Naive thymus-derived CD8-positive, alpha-beta T cell (primary cell): Measurements from ENCODE around the gene BABAM2. TPM values are rescaled to one million over a fixed set of nuclear protein-coding genes. Genes with fewer than 3 reads are reported as not detected.
"Not testable (repeated sequence)": the region's sequence is repeated elsewhere in the genome, so short reads cannot be mapped to it uniquely, and the experiment has no call there.

Experiments used
- ATAC-seq, 2 donors: fragments of 150-1000 bp; cut with Tn5 transposase in 1 of 2; sonication (Bioruptor Pico), chemical (Tn5 transposase) in 1 of 2; 1 replicate in 1 of 2; 2 replicates in 1 of 2; pipeline ENCODE4 v1.10.0; 2021; ENCODE audit warnings: mild to moderate bottlenecking in 2 of 2, moderate library complexity in 2 of 2
- POLR2A ChIA-PET: fragments of 350-600 bp; sonication (Branson Sonifier 250); formaldehyde crosslinking; loops from one replicate; lab custom pipeline; 2021; ENCODE audit warnings: antibody characterized with exemption; lab: Charles Lee
- DNase-seq, 10 donors: peaks; one replicate each; pipeline versions ENCODE4 v3.0.0 to v3.0.0-alpha.2; 2020 to 2022
- H3K27ac Mint-ChIP-seq, 10 donors: one replicate each; pipeline ENCODE4 v1.8.0; 2020 to 2022; ENCODE audit warnings: mild to moderate bottlenecking in 10 of 10, mixed read lengths in 10 of 10, moderate library complexity in 4 of 10, inconsistent platforms in 1 of 10
- H3K27me3 Mint-ChIP-seq, 5 donors: one replicate each; pipeline ENCODE4 v1.8.0; 2021 to 2022; ENCODE audit warnings: mixed read lengths in 5 of 5
- H3K36me3 Mint-ChIP-seq, 3 donors: one replicate each; pipeline ENCODE4 v1.8.0; 2020 to 2022; ENCODE audit warnings: mixed read lengths in 3 of 3, mild to moderate bottlenecking in 2 of 3, inconsistent platforms in 1 of 3
- H3K4me1 Mint-ChIP-seq, 4 donors: one replicate each; pipeline ENCODE4 v1.8.0; 2021 to 2022; ENCODE audit warnings: mixed read lengths in 4 of 4
- H3K4me3 Mint-ChIP-seq, 10 donors: one replicate each; pipeline ENCODE4 v1.8.0; 2020 to 2022; ENCODE audit warnings: mild to moderate bottlenecking in 10 of 10, mixed read lengths in 10 of 10, moderate library complexity in 6 of 10, inconsistent platforms in 1 of 10
- H3K9me3 Mint-ChIP-seq, 9 donors: one replicate each; pipeline ENCODE4 v1.8.0; 2020 to 2022; ENCODE audit warnings: mixed read lengths in 9 of 9, mild to moderate bottlenecking in 3 of 9, inconsistent platforms in 1 of 9, moderate library complexity in 1 of 9
- polyA plus RNA-seq, 3 donors: library from polyadenylated mRNA; unstranded; fragments of 300-500 nt; fragmentation: Illumina TruSeq; gene quantifications; one replicate each; pipeline ENCODE4 v1.2.3, GENCODE V29; 2021
- total RNA-seq, 8 experiments: library from RNA in 2 of 8; stranded (reverse) in 2 of 8; gene quantifications; one replicate each; pipeline ENCODE4 v1.2.3 and lab custom pipeline; 2021 to 2026

BABAM2 gene
- total and polyA plus RNA-seq, 5 experiments from 2014 or later = 29.6 to 60.2 (median 50.5) TPM

GRCh38 chr2:28096421-28096820, 205.9 kb downstream of the BABAM2 start:
- Mint-ChIP-seq H3K4me1 (peaks cover 0 to 6% (median 0%) of the 10 kb centered on the region in 4 donors), H3K4me3 (no peak overlapping the region), H3K27ac (no peak overlapping the region), H3K9me3 (no peaks in the 10 kb centered on the region), H3K36me3 (peaks cover 0 to 4% (median 3%) of the 10 kb centered on the region in 3 donors), H3K27me3 (no peaks in the 10 kb centered on the region)
- DNase-seq = no peak
- ATAC-seq = no peak
- POLR2A ChIA-PET = interaction anchor here (0.7 kb wide), 1 partner anchor 124 kb away, joined by 6 read pairs; no protein-coding TSS in a partner anchor

GRCh38 chr2:28098501-28099225, 208.1 kb downstream of the BABAM2 start:
- ATAC-seq (no peak), DNase-seq (no peak)
- Mint-ChIP-seq H3K4me1 (peaks cover 0 to 6% (median 0%) of the 10 kb centered on the region in 4 donors), H3K9me3 (no peaks in the 10 kb centered on the region), H3K36me3 (peaks cover 0 to 10% (median 7%) of the 10 kb centered on the region in 3 donors), H3K4me3 (no peak overlapping the region), H3K27me3 (no peaks in the 10 kb centered on the region), H3K27ac (no peak overlapping the region)
- POLR2A ChIA-PET = no interaction called here

GRCh38 chr2:28101123-28101522, 210.6 kb downstream of the BABAM2 start:
- H3K9me3 Mint-ChIP-seq = no peaks in the 10 kb centered on the region
- H3K4me3 Mint-ChIP-seq = no peak overlapping the region
- ATAC-seq = no peak
- peaks cover 0 to 16% (median 9%) of the 10 kb centered on the region in 3 donors for H3K36me3 Mint-ChIP-seq
- peaks cover 0 to 6% (median 0%) of the 10 kb centered on the region in 4 donors for H3K4me1 Mint-ChIP-seq
- DNase-seq = no peak
- POLR2A ChIA-PET = no interaction called here
- H3K27me3 Mint-ChIP-seq = no peaks in the 10 kb centered on the region
- no peak overlapping the region for H3K27ac Mint-ChIP-seq

- POLR2A ChIA-PET = interaction anchor here (0.6 kb wide), 1 partner anchor 8 kb away, joined by 3 read pairs; no protein-coding TSS in a partner anchor
- ATAC-seq (no peak), DNase-seq (no peak)
- Mint-ChIP-seq H3K9me3 (no peaks in the 10 kb centered on the region), H3K4me1 (peaks cover 0 to 6% (median 0%) of the 10 kb centered on the region in 4 donors), H3K4me3 (no peak overlapping the region), H3K36me3 (peaks cover 0 to 18% (median 9%) of the 10 kb centered on the region in 3 donors), H3K27ac (no peak overlapping the region), H3K27me3 (no peaks in the 10 kb centered on the region)
Observed at GRCh38 chr2:28101892-28102291, 211.4 kb downstream of the BABAM2 start.

GRCh38 chr2:28102455-28102874, 211.9 kb downstream of the BABAM2 start:
- no peaks in the 10 kb centered on the region for H3K27me3 Mint-ChIP-seq
- ATAC-seq (no peak), DNase-seq (no peak)
- peaks cover 0 to 6% (median under 1%) of the 10 kb centered on the region in 4 donors for H3K4me1 Mint-ChIP-seq
- POLR2A ChIA-PET = no interaction called here
- no peak overlapping the region for H3K4me3 Mint-ChIP-seq
- no peaks in the 10 kb centered on the region for H3K9me3 Mint-ChIP-seq
- H3K27ac Mint-ChIP-seq = no peak overlapping the region
- H3K36me3 Mint-ChIP-seq = peaks cover 0 to 18% (median 9%) of the 10 kb centered on the region in 3 donors

GRCh38 chr2:28103611-28104010, 213.1 kb downstream of the BABAM2 start:
- no peaks in the 10 kb centered on the region for H3K9me3 Mint-ChIP-seq
- peaks cover 0 to 18% (median 9%) of the 10 kb centered on the region in 3 donors for H3K36me3 Mint-ChIP-seq
- no peaks in the 10 kb centered on the region for H3K27me3 Mint-ChIP-seq
- ATAC-seq (no peak), DNase-seq (no peak)
- H3K4me1 Mint-ChIP-seq = peaks cover 0 to 6% (median 1%) of the 10 kb centered on the region in 4 donors
- H3K4me3 Mint-ChIP-seq = no peak overlapping the region
- POLR2A ChIA-PET = no interaction called here
- no peak overlapping the region for H3K27ac Mint-ChIP-seq

GRCh38 chr2:28108143-28108542, 217.6 kb downstream of the BABAM2 start:
- Mint-ChIP-seq H3K27ac (no peak overlapping the region), H3K4me3 (no peak overlapping the region), H3K4me1 (peaks cover 0 to 6% (median 0%) of the 10 kb centered on the region in 4 donors), H3K36me3 (peaks cover 0 to 20% (median 8%) of the 10 kb centered on the region in 3 donors), H3K9me3 (no peaks in the 10 kb centered on the region), H3K27me3 (no peaks in the 10 kb centered on the region)
- ATAC-seq = no peak
- POLR2A ChIA-PET = no interaction called here
- DNase-seq = no peak

GRCh38 chr2:28113771-28114170, 223.2 kb downstream of the BABAM2 start:
- H3K9me3 Mint-ChIP-seq, POLR2A ChIA-PET, H3K4me1 Mint-ChIP-seq, ATAC-seq, H3K27me3 Mint-ChIP-seq, H3K4me3 Mint-ChIP-seq, DNase-seq, H3K27ac Mint-ChIP-seq: not testable (repeated sequence)
- H3K36me3 Mint-ChIP-seq = peaks cover 0 to 23% (median 5%) of the 10 kb centered on the region in 3 donors

- Mint-ChIP-seq H3K27ac (no peak overlapping the region), H3K27me3 (no peaks in the 10 kb centered on the region), H3K4me3 (no peak overlapping the region), H3K9me3 (no peaks in the 10 kb centered on the region), H3K36me3 (peaks cover 0 to 19% (median 2%) of the 10 kb centered on the region in 3 donors), H3K4me1 (peaks cover 0 to 4% (median under 1%) of the 10 kb centered on the region in 4 donors)
- DNase-seq (no peak), ATAC-seq (no peak)
- POLR2A ChIA-PET = no interaction called here
Observed at GRCh38 chr2:28117104-28117596, 226.6 kb downstream of the BABAM2 start.

GRCh38 chr2:28119631-28120030, 229.1 kb downstream of the BABAM2 start:
- H3K36me3 Mint-ChIP-seq = peaks cover 0 to 16% (median 2%) of the 10 kb centered on the region in 3 donors
- no peak for ATAC-seq
- POLR2A ChIA-PET = no interaction called here

GRCh38 chr2:28128281-28128950, 237.9 kb downstream of the BABAM2 start:
- no peak for ATAC-seq
- peaks cover 0 to 4% (median 0%) of the 10 kb centered on the region in 9 donors for H3K9me3 Mint-ChIP-seq
- POLR2A ChIA-PET = no interaction called here
- no peak overlapping the region for H3K4me3 Mint-ChIP-seq
- no peak for DNase-seq
- H3K27me3 Mint-ChIP-seq = no peaks in the 10 kb centered on the region
- peaks cover 11 to 28% (median 22%) of the 10 kb centered on the region in 3 donors for H3K36me3 Mint-ChIP-seq
- peak overlapping the region in 1 of 10 donors; percentile 24 for H3K27ac Mint-ChIP-seq
- peaks cover 0 to 5% (median 3%) of the 10 kb centered on the region in 4 donors for H3K4me1 Mint-ChIP-seq

More at GRCh38 chr2:28119631-28120030, 229.1 kb downstream of the BABAM2 start:
- no peaks in the 10 kb centered on the region for H3K9me3 Mint-ChIP-seq
- no peak for DNase-seq
- no peak overlapping the region for H3K27ac Mint-ChIP-seq
- H3K27me3 Mint-ChIP-seq = no peaks in the 10 kb centered on the region
- no peak overlapping the region for H3K4me3 Mint-ChIP-seq
- H3K4me1 Mint-ChIP-seq = peaks cover 0 to 4% (median under 1%) of the 10 kb centered on the region in 4 donors

GRCh38 chr2:28129955-28130695, 239.6 kb downstream of the BABAM2 start:
- peaks cover 0 to 4% (median 0%) of the 10 kb centered on the region in 9 donors for H3K9me3 Mint-ChIP-seq
- ATAC-seq (no peak), DNase-seq (no peak)
- H3K4me3 Mint-ChIP-seq = no peak overlapping the region
- no peak overlapping the region for H3K27ac Mint-ChIP-seq
- POLR2A ChIA-PET = no interaction called here
- no peaks in the 10 kb centered on the region for H3K27me3 Mint-ChIP-seq
- H3K36me3 Mint-ChIP-seq = peaks cover 11 to 28% (median 23%) of the 10 kb centered on the region in 3 donors
- peaks cover 0 to 20% (median 8%) of the 10 kb centered on the region in 4 donors for H3K4me1 Mint-ChIP-seq
